HG03558 (cell line): Measurements from ENCODE around the gene GRIK3.

Experiments
- ATAC-seq: cut with Tn5 transposase; IDR thresholded peaks from one replicate; pipeline ENCODE4 v1.9.1; 2021; ENCODE audit warnings: moderate number of reproducible peaks; ENCODE audit not compliant: unreplicated experiment; ENCODE audit errors: extremely low read depth

GRIK3 gene

GRCh38 chr1:36864823-36865601 is 169.3 kb downstream of the GRIK3 start:
- no peak for ATAC-seq

DNA sequence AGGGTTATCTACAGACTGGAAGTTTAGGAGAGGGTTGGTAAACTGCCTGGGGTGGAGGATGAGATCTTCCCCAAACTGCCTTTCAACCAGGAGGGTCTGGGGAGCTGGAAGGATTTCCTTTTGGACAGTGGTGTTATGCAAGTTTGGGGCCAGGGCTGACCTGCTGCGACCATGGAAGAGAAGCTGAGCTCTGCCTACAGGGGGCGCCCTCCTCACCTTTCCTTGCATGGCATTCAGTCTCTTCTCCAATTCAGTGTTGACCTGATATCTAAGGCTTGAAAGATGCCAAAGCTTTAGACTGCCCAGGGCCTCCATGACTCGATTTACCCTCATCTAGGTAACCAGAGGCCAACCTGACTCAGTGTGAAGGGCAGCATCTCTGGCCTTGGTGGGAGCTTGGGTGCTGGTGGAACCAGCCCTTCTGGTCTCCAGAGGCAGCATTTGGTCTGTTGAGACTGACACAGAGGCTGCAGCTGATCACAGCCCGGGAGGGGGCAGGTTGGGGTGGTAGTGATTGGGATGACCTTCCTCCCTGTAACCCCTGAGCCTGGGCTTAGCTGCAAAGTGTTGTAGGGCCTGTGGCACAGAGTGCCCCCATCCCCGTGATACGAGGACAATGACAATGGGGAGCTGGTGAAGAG is 170.0 kb downstream of the GRIK3 start:
- ATAC-seq = no peak

DNA sequence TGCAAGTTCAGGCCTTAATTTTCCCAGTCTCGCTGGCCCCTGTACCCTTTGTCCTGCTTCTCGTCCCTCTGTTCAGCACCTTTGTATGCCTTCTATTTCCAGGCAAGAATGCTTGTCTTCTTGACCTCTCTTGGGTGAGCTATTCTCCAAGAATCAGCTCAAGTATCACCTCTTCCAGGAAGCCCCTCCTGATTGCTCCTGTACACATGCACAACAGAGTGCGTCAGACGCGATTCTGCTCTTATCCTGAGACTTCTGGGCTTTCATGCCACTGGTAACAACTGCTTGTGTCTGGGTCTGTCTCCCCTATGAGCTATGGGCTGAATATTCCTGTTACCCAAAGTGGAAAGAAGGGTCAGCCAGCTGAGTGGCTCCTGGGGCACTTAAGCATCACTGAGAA is 170.8 kb downstream of the GRIK3 start:
- no peak for ATAC-seq

- no peak for ATAC-seq
Observed at GRCh38 chr1:36863061-36863460, 171.3 kb downstream of the GRIK3 start.

GRCh38 chr1:36861375-36861774 is 172.9 kb downstream of the GRIK3 start:
- no peak for ATAC-seq

DNA sequence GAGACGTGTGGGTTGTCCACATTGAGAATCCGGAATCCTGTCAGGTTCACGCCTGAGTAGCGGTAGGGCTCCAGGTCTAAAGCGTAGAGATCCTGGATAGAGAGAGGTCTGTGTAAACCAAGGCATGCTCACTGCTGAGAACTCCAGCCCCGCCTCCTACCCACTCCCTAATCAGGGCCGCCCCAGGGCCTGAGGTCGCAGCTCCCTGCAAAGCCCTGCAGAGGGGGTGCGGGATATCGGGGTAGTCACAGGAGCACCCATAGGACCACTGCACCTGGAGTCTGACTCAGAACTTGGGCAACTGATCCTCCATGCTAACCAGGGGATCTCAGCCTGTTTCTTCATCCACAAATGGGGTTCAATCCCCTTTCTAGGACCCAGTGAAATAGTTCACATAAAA is 174.4 kb downstream of the GRIK3 start:
- no peak for ATAC-seq

GRCh38 chr1:36858981-36859380 is 175.3 kb downstream of the GRIK3 start:
- ATAC-seq = no peak

GRCh38 chr1:36858553-36858952 is 175.8 kb downstream of the GRIK3 start:
- ATAC-seq = no peak

DNA sequence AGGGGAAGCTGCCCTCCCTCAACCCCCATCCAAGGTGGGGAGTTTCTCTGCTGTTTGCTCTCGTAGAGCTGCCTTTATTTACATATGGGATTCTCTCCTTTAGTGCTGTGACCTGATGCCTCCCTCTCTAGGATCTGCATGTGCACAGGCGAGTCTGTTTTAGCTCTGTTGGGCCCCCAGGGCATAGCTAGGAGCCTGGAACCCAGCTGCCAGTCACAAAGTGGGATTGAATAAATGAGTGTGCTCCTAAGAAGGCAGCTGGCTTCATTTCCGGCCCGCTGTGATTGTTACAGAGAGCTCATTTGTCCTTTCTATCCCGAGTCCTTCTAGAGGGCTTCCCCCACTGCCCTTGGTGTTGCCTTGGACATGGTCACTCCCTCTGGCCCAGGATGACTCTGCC is 176.6 kb downstream of the GRIK3 start:
- no peak for ATAC-seq

DNA sequence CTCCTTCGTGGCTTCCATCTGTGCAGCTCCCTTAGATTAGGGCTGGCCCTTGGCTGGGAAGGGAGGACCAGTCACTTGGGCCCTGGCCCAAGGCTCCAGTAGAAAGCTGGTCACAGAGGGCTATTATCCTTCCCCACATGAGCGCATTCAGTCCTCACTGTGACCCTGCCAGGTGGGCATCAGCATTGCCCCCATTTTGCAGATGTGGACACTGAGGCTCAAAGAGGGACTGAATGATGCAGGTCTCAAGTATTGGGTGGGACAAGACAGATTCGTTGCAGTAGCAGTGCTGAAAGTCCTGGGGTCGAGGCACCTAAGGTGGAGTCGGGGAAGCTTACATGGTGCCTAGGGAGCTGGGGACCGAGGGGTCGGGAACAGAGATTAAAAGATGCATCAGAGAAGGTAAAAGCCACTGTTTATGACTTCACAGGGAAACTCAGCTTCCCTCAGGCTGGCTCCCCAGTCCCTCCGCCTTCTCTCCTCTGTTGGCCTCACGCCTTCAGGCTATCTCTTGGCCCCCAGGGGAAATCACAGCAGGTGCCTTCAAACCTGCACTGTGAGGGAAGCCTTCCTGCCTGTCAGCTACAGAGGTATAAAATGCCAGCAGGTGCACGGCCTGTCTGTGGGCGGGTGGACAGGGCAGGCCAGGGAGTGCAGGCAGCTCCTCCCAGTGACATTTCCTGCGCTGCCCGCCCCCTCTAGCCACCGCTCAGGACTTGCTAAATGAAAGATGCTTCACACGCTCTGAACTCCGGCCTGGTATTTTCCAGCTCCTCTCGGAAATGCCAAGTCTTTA is 178.4 kb downstream of the GRIK3 start:
- no peak for ATAC-seq

DNA sequence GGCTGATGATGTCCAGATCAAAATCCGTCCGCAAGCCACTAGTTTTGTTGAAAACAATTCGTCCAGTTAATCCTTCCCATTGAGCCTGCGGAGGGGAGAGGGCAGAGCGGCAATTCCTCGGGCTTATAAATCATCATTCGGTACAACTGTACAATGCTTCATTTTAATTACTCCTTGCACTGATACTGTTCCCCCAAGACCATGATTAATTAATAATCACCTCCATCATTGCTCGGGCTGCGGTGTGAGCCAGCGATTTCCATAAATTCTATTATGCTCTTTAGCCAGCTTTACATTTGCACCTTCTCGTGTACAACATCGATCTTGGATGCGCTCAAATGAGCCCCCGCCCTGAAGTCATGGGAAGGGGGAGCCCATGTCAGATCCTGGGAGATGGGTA is 180.7 kb downstream of the GRIK3 start:
- ATAC-seq = no peak

DNA sequence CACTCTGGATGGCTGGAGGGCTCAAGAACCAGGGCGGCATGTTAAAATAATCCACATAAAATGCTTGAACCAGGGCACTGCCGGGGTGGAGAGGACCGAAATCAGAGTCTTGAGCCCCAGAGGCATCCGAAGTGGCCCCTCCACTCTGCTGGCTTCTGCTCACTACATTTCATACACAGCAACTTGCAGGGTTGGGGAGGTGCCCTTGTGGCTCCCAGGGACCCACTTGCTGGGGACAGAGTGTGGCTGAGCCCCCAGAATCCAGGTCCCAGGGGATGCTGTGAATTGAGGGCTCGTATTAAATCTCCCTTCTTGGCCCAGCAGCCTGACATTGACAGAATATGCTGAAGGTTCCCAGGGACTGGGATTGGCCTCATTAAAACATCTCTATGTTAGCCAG is 181.7 kb downstream of the GRIK3 start:
- no peak for ATAC-seq

DNA sequence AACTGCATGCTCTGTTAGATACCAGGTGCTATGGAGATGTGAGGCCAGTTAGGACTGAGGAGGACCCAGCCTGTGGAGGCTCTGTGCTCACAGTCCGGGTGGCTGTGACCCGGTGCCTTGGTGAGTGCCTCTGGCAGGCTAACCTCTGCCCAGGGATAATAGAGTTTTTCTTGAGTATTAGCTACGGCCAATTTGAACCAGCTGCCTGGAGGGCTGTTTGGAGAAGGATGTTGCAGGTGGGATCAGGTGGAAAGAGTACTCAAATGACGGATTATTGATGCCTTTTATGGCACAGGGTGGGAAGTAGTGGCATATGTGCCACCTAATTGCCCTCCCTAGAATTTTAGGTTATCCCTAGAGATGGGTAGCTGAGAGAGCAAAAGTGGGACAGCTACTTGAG is 182.7 kb downstream of the GRIK3 start:
- no peak for ATAC-seq

GRCh38 chr1:36851087-36851486 is 183.2 kb downstream of the GRIK3 start:
- ATAC-seq = no peak

DNA sequence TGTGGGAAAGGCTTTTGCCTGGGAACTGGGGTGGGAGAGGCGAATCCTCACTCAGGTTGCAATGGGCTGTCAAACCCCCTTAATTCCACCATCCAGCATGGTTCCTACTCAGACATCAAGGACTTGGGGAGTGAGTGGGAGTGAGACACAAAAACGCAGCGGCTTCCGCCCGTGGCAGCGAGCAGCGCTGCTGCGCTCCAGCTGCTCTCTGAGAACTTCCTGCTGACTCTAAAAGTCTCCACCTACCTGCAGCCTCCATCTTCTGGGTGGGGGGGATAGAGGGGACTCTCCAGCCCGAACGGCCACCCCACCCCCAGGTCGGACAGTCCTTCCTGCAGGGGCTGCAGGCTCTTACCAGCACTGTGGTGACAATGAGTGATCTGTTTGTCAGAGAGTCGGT is 184.4 kb downstream of the GRIK3 start:
- no peak for ATAC-seq

- no peak for ATAC-seq
Observed at GRCh38 chr1:36847761-36848160, 186.6 kb downstream of the GRIK3 start.

- no peak for ATAC-seq
Observed at GRCh38 chr1:36847186-36847585, 187.1 kb downstream of the GRIK3 start.

GRCh38 chr1:36846357-36846756 is 188.0 kb downstream of the GRIK3 start:
- no peak for ATAC-seq

DNA sequence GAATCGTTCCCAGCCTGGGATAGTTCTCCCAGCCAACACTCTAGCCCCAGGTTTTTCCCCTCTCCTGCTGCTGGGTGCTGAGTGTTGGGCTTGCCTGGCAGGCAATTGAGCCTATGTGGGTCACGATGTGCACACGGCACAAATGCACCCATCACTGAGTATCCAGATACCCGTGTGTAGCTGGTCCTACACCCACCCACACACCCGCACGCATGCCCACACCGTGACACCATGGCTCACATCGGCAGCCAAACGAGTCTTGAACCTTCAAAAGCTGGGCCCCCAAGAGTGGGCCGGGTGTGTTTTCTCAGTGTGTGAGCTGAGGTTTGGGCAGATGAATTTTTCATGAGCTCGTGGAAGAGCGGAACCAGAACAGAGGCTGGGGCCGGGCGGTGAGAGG is 188.5 kb downstream of the GRIK3 start:
- ATAC-seq = no peak

DNA sequence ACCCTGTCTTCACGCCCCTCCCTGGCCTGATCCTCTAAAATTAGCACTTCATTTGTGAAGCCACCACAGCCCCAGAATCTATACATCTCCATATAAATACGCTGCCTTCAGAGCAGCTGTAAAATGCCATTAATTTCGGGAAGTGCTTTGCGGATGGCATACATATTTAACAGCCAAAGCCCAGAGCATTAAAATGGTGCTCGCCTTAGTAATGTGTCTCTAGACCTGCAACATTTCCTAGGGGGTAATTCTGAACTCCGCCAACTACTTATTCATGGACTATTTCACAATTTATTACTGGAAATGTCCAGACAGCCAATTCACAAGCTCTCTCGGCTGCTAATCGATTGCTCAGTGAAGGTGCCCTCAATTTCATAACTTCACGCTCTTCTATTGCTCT is 189.4 kb downstream of the GRIK3 start:
- ATAC-seq = no peak

DNA sequence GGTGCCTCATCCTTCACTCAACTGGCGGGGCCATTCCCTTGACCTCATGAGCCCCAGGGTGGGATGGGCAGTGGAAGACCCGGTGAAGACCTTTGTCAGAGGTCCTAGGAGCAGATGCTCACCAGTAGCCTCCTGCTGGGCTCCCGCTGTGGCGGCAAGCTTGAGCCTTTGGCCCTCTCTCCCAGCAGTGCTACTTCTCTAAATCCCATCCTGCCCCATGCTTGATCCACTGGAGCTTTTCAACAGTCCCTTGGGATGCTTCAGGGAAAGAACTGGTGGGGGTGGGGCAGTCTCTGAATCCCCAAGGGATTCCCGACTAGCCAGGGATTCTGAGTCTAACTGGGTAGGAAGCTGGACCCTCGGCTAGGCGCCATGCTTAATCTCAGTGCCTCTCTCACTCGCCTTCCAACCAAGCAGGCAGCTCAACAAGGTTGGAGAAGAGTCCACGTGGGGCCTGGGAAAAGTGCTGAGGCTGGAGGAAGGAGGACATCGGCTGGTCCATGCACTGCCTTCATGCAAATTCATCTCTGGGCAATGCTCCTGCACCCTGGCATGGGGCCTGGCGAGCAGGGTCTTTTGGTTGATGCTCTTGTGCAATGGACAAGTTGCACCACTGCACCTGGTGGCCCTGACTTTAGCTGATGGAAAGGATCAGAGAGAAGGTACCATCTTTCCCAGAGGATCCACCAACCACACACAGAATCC is 190.3 kb downstream of the GRIK3 start:
- no peak for ATAC-seq
